Liver (tissue), 9 donors: ENCODE data around the gene SLC25A38. TPM values are rescaled to one million over a fixed set of nuclear protein-coding genes. Genes with fewer than 3 reads are reported as not detected.

Experiments
- DNase-seq: peaks from one replicate; pipeline ENCODE4 v3.0.0-alpha.2; 2017; ENCODE audit warnings: low spot score
- H3K27ac ChIP-seq, 2 donors: one replicate each; pipeline ENCODE4 v1.7.0; 2013; ENCODE audit warnings: inconsistent platforms in 2 of 2, low read length in 2 of 2, control low read depth in 1 of 2, low read depth in 1 of 2, mild to moderate bottlenecking in 1 of 2
- H3K27me3 ChIP-seq, 4 donors: one replicate each; pipeline versions ENCODE4 v1.6.1 to v1.7.0; 2013; ENCODE audit warnings: low read length in 3 of 4, inconsistent platforms in 1 of 4, mild to moderate bottlenecking in 1 of 4, moderate library complexity in 1 of 4; ENCODE audit not compliant: control insufficient read depth in 4 of 4, insufficient read depth in 4 of 4
- H3K36me3 ChIP-seq, 4 donors: one replicate each; pipeline versions ENCODE4 v1.6.1 to v1.7.0; 2013; ENCODE audit warnings: low read length in 3 of 4, mild to moderate bottlenecking in 3 of 4, low read depth in 1 of 4, moderate library complexity in 1 of 4; ENCODE audit not compliant: control insufficient read depth in 4 of 4, insufficient read depth in 3 of 4
- H3K4me1 ChIP-seq, 4 donors: one replicate each; pipeline versions ENCODE4 v1.6.1 to v1.7.0; 2013; ENCODE audit warnings: low read length in 3 of 4, mild to moderate bottlenecking in 3 of 4, moderate library complexity in 1 of 4; ENCODE audit not compliant: control insufficient read depth in 4 of 4, insufficient read depth in 4 of 4
- H3K4me3 ChIP-seq, 3 donors: one replicate each; pipeline versions ENCODE4 v1.6.1 to v1.7.0; 2013; ENCODE audit warnings: low read length in 3 of 3, control low read depth in 1 of 3, low read depth in 1 of 3, mild to moderate bottlenecking in 1 of 3
- H3K9ac ChIP-seq, 2 donors: one replicate each; pipeline ENCODE4 v1.7.0; 2013; ENCODE audit warnings: low read length in 2 of 2, mild to moderate bottlenecking in 2 of 2, moderate library complexity in 2 of 2, control low read depth in 1 of 2, low read depth in 1 of 2
- H3K9me3 ChIP-seq, 4 donors: one replicate each; pipeline versions ENCODE4 v1.6.1 to v1.7.0; 2013; ENCODE audit warnings: low read length in 3 of 4; ENCODE audit not compliant: control insufficient read depth in 4 of 4
- EGR1 ChIP-seq, 2 donors: IDR thresholded peaks; 2 replicates each; pipeline ENCODE4 v1.6.1; 2016 to 2018; ENCODE audit warnings: antibody characterized with exemption in 2 of 2, low read depth in 2 of 2
- FOXA1 ChIP-seq: IDR thresholded peaks from 2 replicates; pipeline ENCODE4 v1.6.1; 2016; ENCODE audit warnings: antibody characterized with exemption
- FOXA2 ChIP-seq: IDR thresholded peaks from 2 replicates; pipeline ENCODE4 v1.6.1; 2016; ENCODE audit warnings: antibody characterized with exemption
- GABPA ChIP-seq, 2 donors: IDR thresholded peaks in 1 of 2; conservative IDR thresholded peaks in 1 of 2; 2 replicates each; pipeline ENCODE4 v1.6.1; 2016; ENCODE audit warnings: antibody characterized with exemption in 2 of 2, mild to moderate bottlenecking in 1 of 2, moderate library complexity in 1 of 2
- HNF4A ChIP-seq, 2 donors: conservative IDR thresholded peaks; 2 replicates each; pipeline ENCODE4 v1.6.1; 2016; ENCODE audit warnings: antibody characterized with exemption in 2 of 2, mild to moderate bottlenecking in 2 of 2
- HNF4G ChIP-seq: IDR thresholded peaks from 2 replicates; pipeline ENCODE4 v1.6.1; 2016; ENCODE audit warnings: antibody characterized with exemption
- JUND ChIP-seq, 2 donors: IDR thresholded peaks; 2 replicates each; pipeline ENCODE4 v1.6.1; 2016; ENCODE audit warnings: antibody characterized with exemption in 2 of 2
- NR2F2 ChIP-seq: IDR thresholded peaks from 2 replicates; pipeline ENCODE4 v1.6.1; 2016; ENCODE audit warnings: antibody characterized with exemption
- RAD21 ChIP-seq, 2 donors: IDR thresholded peaks; 2 replicates each; pipeline ENCODE4 v1.6.1; 2016; ENCODE audit warnings: antibody characterized with exemption in 2 of 2, mild to moderate bottlenecking in 2 of 2
- RXRA ChIP-seq, 2 donors: IDR thresholded peaks; 2 replicates each; pipeline ENCODE4 v1.6.1; 2017 to 2018; ENCODE audit warnings: antibody characterized with exemption in 2 of 2, mild to moderate bottlenecking in 1 of 2
- SP1 ChIP-seq: IDR thresholded peaks from 2 replicates; pipeline ENCODE4 v1.6.1; 2018; ENCODE audit warnings: antibody characterized with exemption, mild to moderate bottlenecking
- YY1 ChIP-seq: IDR thresholded peaks from 2 replicates; pipeline ENCODE4 v1.6.1; 2016; ENCODE audit warnings: antibody characterized with exemption, mild to moderate bottlenecking
- WGBS: extraction: QIAGEN DNeasy Blood & Tissue Kit; methylation state at CpG from one replicate; pipeline ENCODE4 v1.1.7; 2013; 5-methylcytosine and 5-hydroxymethylcytosine counted together
- polyA plus RNA-seq, 2 donors: library from polyadenylated mRNA; stranded (reverse) in 1 of 2; unstranded in 1 of 2; fragments of 200-250 nt in 1 of 2; fragments of >200 nt in 1 of 2; fragmentation: Nextera tagmentation in 1 of 2; extraction: Ambion mirVana in 1 of 2; gene quantifications; one replicate each; pipeline versions ENCODE4 v1.2.1 to v1.2.3, GENCODE V29; 2013 to 2015
- total RNA-seq, 2 donors: library from RNA; depleted of rRNA; stranded (reverse); fragments of >200 nt; gene quantifications; one replicate each; pipeline ENCODE4 v1.2.3, GENCODE V29; 2014
- TF ChIP-seq, protein P1 (sequence below): IDR thresholded peaks from 2 replicates; pipeline ENCODE4 v1.6.1; 2016; ENCODE audit warnings: antibody characterized with exemption, mild to moderate bottlenecking
- TF ChIP-seq, protein P2 (sequence below): IDR thresholded peaks from 2 replicates; pipeline ENCODE4 v1.6.1; 2016; ENCODE audit warnings: antibody characterized with exemption
- donor health status: healthy.
- donor health status: healthy.
- donor health status: healthy.
- donor health status: healthy.
- donor health status: healthy.

The SLC25A38 gene
- total and polyA plus RNA-seq, 4 donors, result 19.8 to 44.4 (median 24.3) TPM

DNA sequence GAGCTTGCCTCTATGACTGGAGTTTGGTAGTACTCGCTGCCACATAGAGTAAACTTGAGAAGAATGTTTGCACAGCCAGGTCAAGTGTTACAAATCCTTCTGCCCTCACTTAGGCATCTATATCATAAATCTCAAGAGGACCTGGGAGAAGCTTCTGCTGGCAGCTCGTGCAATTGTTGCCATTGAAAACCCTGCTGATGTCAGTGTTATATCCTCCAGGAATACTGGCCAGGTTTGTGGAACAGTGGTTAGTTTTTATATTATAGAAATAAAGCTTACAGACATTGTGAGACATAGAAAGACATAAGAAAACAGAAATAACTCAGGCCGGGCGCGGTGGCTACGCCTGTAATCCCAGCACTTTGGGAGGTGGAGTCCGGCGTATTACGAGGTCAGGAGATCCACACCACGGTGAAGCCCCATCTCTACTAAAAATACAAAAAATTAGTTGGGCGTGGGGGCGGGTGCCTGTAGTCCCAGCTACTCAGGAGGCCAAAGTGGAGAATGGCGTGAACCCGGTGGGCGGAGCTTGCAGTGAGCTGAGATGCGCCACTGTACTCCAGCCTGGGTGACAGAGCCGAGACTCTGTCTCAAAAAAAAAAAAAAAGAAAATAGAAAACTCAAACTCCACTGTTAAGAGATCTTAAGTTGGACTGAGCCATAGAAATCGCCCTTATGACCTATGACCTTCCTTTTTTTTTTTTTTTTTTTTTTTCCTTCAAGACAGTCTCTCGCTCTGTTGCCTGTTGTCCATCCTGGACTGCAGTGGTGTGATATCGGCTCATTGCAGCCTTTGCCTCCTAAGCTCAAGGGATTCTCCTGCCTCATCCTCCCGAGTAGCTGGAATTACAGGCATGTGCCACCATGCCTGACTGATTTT, 25.6 kb downstream of the SLC25A38 start:
- Histone ChIP-seq H3K9ac (no peak overlapping the region), H3K4me3 (no peak overlapping the region), H3K27me3 (no peaks in the 10 kb centered on the region), H3K27ac (no peak overlapping the region), H3K4me1 (peaks cover 2 to 19% (median 9%) of the 10 kb centered on the region in 4 donors), H3K9me3 (no peaks in the 10 kb centered on the region), H3K36me3 (peaks cover 15 to 55% (median 49%) of the 10 kb centered on the region in 4 donors)
- DNase-seq, result no peak
- TF ChIP-seq HNF4G, result no peak
- no peak for TF ChIP-seq JUND (IDR thresholded peaks at IDR 0.05)
- no peak for TF ChIP-seq YY1
- no peak for TF ChIP-seq RAD21 (IDR thresholded peaks at IDR 0.05)
- no peak for TF ChIP-seq GABPA (IDR thresholded peaks at IDR 0.05 in 1 of 2, conservative IDR thresholded peaks at IDR 0.05 in 1 of 2)
- TF ChIP-seq, protein P1, sequence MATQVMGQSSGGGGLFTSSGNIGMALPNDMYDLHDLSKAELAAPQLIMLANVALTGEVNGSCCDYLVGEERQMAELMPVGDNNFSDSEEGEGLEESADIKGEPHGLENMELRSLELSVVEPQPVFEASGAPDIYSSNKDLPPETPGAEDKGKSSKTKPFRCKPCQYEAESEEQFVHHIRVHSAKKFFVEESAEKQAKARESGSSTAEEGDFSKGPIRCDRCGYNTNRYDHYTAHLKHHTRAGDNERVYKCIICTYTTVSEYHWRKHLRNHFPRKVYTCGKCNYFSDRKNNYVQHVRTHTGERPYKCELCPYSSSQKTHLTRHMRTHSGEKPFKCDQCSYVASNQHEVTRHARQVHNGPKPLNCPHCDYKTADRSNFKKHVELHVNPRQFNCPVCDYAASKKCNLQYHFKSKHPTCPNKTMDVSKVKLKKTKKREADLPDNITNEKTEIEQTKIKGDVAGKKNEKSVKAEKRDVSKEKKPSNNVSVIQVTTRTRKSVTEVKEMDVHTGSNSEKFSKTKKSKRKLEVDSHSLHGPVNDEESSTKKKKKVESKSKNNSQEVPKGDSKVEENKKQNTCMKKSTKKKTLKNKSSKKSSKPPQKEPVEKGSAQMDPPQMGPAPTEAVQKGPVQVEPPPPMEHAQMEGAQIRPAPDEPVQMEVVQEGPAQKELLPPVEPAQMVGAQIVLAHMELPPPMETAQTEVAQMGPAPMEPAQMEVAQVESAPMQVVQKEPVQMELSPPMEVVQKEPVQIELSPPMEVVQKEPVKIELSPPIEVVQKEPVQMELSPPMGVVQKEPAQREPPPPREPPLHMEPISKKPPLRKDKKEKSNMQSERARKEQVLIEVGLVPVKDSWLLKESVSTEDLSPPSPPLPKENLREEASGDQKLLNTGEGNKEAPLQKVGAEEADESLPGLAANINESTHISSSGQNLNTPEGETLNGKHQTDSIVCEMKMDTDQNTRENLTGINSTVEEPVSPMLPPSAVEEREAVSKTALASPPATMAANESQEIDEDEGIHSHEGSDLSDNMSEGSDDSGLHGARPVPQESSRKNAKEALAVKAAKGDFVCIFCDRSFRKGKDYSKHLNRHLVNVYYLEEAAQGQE, result no peak
- no peak for TF ChIP-seq FOXA1
- TF ChIP-seq, protein P2, sequence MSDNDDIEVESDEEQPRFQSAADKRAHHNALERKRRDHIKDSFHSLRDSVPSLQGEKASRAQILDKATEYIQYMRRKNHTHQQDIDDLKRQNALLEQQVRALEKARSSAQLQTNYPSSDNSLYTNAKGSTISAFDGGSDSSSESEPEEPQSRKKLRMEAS, result no peak
- no peak for TF ChIP-seq RXRA (IDR thresholded peaks at IDR 0.05)
- 85% methylated on average over 21 of the region's 21 CpGs for WGBS

DNA sequence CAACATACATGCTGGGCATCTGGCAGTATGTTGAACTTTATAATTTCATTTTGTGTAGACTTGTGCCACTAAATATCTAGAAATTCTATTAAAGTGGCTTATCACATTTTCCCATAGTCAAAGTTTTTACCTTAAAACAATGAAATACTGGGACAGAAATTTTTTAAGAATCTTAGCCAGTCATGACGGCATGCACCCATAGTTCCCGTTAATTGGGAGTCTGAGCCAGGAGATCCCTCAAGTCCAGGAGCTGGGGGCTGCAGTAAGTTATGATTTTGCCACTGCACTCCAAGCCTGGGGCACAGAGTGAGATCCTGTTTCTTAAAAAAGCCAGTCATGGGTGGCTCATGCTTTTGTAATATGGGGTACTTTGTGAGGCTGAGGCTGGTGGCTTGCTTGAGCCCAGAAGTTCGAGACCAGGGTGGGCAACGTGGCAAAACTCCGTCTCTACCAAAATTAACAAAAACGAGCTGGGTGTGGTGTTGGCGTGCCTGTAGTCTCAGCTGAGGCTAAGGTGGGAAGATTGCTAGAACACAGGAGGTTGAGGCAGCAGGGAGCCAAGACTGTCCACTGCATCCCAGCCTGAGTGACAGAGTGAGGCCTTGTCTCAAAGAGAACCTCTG, 26.5 kb downstream of the SLC25A38 start:
- H3K27me3 ChIP-seq, result no peaks in the 10 kb centered on the region
- 79% methylated on average over 7 of the region's 7 CpGs for WGBS
- no peak overlapping the region for H3K9ac ChIP-seq
- DNase-seq, result no peak
- TF ChIP-seq EGR1 (IDR thresholded peaks at IDR 0.05; ENCODE audit: low read depth in 2 of 2) (no peak), HNF4A (conservative IDR thresholded peaks at IDR 0.05) (no peak), SP1 (no peak), HNF4G (no peak), RAD21 (IDR thresholded peaks at IDR 0.05) (no peak), NR2F2 (no peak), JUND (IDR thresholded peaks at IDR 0.05) (no peak), YY1 (no peak), RXRA (IDR thresholded peaks at IDR 0.05) (no peak), FOXA1 (no peak), FOXA2 (no peak)
- TF ChIP-seq, protein P2, result no peak
- TF ChIP-seq, protein P1, result no peak
- H3K9me3 ChIP-seq, result no peaks in the 10 kb centered on the region
- no peak overlapping the region for H3K4me3 ChIP-seq
- peaks cover 2 to 19% (median 9%) of the 10 kb centered on the region in 4 donors for H3K4me1 ChIP-seq
- no peak overlapping the region for H3K27ac ChIP-seq
- peaks cover 15 to 60% (median 52%) of the 10 kb centered on the region in 4 donors for H3K36me3 ChIP-seq
